GM19099 (cell line): Measurements from ENCODE around the gene POPDC2.

ENCODE experiments used
- POLR2A ChIP-seq: IDR thresholded peaks from 3 replicates; pipeline ENCODE4 v1.6.1; 2011; ENCODE audit warnings: low read depth; ENCODE audit not compliant: insufficient read length; ENCODE audit errors: extremely low read depth

POPDC2 gene

DNA sequence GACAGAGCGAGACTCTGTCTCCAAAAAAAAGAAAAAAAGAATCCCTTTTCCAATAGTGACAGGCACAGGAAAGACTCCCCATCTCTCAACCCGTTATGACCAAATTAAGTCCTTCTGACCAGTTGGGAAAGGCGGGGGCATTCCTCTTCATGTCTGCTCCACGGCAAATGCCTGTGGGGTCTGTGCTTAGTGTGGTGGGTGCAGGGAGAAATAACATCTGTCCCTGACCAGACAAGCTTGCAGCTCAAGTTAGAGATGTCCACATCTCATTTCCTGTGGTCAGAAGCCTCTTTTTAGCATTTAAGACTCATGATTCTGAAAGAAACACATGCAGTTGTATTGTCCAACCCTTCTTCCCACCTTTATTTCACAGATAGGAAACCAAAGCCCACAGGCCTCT lies 46.5 kb downstream of the POPDC2 start:
- TF ChIP-seq POLR2A, result no peak

DNA sequence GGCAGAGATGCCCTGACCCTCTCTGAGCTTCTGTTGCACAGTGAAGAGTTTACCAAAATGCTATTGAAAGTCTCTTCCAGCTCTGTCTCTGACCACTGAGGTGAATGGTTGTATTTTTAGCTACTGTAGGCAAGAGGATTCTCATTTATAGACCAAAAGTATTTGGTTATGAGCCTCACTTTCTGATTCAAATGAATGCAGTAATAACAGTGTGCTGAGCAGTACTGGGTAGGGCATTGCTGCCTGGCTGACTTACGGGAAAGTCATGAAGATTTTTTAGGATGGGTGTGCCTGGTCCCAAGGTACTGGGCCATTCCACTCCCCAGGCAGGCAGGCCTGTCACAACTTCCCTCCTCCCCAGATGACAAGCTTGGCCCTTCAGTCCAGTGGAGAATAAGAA lies 47.2 kb downstream of the POPDC2 start:
- TF ChIP-seq POLR2A, result no peak

DNA sequence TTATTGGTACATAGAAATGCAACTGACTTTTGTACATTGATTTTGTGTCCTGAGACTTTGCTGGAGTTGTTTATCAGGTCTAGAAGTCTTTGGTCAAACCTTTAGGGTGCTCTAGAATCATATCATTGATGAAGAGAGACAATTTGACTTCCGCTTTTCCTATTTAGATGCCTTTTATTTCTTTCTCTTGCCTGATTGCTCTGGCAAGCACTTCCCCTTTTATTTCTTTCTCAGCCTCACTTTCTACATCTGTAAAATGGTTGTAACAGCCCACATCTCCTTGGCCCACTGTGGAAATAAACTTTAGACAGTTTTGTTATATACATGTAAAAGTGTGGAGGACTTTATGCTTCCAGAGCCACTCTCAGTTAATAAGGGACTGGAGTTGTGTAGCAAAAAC lies 48.7 kb downstream of the POPDC2 start:
- no peak for TF ChIP-seq POLR2A

DNA sequence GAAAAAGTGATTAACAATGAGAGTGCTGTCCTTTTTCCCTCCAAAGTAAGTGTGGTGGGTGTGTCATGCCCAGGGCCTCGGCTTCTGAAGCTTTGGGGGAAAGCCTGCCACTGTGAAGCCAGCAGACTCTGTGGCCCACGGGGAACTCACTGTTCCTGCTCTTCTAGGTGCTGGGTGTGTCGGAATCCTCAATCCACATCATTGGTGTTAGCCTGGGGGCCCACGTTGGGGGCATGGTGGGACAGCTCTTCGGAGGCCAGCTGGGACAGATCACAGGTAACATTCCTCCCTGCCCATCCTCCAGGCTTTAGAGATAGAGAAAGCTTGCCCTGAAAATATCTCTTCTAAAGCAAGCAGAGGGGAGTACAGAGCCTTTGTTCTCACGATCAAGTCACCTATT lies 51.1 kb downstream of the POPDC2 start:
- TF ChIP-seq POLR2A, result no peak

DNA sequence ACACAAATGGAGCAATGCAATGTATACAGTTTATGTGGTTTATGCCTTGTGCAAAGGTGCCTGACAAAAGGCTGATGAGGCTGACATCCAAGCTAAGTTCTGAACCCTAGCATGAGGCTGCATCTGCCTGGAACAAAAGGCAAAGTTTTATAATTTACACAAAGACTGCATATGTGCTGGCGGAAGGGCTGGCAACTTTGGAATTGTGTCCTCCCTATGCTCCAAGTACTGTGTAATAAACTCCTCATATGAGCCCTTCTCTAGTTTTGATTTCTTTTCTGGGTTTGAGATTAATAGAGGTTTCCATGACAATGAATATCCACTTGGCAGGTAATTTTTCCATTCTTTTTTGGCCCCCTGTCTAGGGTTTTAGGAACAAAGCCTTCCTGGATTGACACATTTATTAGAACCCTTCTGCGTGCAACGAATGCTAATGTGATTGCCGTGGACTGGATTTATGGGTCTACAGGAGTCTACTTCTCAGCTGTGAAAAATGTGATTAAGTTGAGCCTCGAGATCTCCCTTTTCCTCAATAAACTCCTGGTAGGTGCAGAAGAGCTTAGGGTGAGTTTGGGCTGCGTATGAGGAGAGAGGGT lies 51.9 kb downstream of the POPDC2 start:
- no peak for TF ChIP-seq POLR2A

DNA sequence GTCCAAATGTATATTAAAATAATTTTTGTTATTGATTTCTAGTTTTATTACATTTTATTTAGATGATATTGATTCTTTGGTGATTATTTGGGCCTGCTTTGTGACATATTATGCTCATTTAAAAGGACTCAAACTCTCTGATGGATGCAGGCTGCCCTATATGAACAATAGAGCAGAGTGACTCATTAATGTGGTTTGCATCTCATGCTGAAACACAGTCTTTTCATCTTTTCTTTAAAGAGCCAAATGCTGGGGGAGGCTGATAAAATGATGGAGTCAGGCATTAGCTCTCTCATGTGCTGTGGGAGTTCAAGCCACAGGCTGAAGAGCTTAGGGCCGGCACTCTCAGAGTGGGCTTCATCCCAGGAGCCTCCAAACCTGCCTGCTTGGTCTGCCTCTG lies 55.5 kb downstream of the POPDC2 start:
- TF ChIP-seq POLR2A, result no peak

DNA sequence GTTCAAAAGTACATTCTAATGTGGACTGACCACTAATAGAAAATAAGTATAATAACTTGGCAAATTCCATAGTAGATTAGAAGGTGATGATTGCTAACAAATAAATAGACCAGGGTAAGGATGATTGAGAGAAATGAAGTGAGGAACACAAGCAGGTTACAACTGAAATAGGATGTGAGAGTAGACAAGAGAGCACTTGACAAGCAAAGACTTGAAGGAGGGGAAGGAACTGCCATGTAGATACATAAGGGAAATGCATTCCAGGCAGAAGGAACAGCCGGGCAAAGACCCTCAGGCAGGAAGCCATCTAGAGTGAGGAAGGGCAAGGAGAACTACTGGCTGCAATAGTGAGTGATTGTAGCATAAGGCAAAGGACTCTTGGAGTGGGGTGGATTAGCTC lies 57.7 kb downstream of the POPDC2 start:
- TF ChIP-seq POLR2A, result no peak

DNA sequence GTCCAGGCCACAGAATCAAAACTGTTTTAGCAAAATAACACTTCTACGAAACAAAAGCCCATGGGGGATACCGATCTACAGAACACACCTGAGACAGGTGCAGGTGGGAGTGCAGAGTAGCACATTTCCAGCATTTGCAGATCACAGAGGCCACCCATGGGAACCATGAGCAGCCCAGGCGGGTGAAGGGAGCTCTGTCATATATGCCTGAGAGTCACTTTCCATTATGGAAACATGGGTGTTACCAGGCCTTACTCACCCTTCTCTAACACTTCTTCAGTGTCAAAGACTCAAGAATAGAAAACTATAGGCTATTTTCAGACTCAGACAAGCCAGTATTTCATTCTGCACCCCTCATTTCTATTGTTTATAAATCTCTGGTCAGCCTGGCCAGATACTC lies 59.2 kb downstream of the POPDC2 start:
- TF ChIP-seq POLR2A, result no peak

DNA sequence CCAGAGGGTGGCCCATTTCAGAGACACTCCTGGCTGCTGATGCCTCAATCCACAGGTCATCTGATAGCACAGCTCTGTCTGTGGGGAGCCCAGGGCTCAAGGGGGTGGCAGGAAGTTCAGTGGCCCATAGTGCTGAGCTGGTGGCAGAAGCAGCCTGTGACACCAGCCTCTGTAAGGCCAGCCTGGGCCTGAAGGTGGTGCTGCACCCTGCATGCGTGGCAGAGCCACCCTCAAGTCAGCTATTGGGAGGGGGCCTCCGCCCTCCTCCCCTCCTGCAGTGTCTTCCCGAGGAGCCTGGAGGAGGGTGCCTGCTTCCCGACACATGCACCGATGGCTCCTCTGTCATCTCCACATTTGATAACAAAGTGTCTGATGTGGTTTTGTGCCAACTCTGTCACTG lies 59.7 kb downstream of the POPDC2 start:
- peak; percentile 58 for TF ChIP-seq POLR2A

DNA sequence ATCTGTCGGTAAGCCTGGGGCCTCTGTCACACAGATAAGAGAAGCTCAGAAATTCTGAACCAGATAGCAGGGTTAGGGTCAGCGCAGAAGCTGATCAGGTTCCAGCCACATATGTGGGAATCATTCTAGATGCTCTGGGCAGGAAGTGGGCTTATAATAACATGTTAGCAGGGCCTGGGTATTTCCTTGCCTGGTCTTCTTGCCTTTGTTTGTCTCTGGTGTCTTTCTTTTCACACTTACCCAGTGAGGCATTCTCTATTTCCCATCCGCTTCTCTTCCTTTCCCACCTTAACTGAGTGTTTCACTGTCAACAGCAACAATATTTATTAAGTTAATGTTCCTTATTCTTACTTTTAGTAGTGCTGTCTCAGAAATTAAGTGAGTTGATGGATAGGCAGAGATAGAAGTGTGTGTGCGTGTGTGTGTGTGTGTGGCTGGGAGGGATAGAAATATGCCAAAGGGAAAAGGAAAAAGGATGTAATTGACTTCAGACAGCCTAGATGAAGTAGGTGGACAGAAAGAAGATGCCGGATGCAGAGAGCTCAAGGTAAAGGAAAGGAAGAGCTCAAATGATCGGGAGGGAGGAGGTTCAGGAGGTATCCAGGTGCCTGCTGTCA lies 60.7 kb downstream of the POPDC2 start:
- no peak for TF ChIP-seq POLR2A

DNA sequence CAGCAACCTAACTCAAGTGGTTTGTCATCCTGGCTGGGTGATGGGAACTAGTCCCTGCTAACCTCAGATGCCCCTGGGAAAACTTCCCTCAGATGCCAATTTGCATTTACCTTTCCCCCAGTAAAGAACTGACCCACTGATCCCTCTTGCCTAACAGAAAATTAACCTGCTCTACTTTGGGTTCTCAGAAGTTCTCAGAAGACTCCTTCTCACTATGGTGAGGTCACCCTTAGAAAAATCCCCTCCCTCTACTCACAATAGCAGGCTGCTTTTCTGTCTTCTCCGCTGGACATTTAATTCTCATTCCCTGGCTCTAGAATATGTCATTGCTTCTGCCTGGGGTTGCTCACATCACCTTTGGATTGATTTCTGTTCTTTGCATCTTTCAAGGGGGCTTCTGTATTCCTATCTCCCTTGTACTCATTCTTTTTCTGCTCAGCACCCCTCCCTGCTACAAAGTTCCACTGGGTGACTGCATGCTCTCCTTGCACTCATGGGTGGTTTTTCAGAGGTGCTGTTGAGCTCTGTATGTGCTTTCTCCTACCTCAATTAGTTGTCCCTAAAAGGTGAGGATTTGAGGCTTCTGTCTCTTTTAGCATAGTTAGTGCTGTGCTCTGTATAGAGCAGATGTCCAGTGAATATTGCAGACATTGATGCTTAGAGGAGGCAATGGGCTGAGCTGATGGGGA lies 61.8 kb downstream of the POPDC2 start:
- TF ChIP-seq POLR2A, result peak; percentile 52

DNA sequence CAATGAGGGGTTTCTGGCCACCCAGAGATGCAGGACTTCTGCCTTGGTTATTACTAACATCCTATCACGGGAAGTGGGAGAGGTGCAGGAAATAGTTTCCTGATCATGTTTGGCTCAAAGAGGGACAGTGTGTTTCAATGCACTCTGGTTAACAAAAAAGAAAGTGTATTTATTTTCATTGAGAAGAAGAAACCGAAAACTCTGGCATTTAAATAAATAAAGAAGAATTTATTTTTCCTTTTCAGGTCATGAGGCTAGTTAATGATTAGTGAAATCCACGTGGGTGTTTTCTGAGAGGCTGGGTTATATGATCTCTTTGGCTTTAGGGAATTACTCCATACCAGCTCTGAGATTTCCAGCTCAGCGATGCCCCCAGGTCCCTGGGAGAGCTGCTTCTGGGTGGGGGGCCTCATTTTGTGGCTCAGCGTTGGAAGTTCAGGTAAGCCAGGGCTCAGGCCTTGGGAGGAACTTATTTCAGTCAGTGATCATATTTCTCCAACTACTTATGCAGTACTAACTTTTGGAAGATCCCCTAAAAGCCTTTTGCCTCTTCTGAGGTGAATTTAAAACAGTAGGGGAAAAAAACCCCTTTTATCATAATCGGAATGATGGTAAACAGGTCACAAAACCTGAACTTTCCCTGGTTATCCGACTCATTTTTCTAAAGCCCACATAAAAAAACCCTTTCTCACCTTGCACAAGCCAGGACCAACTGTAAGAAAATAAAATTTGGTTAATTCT lies 62.7 kb downstream of the POPDC2 start, which contains the start of gene PLA1A:
PLA1A (plus strand) TSS at position 338 of the 741 bp plus-strand sequence; CDS start at position 367, 29 bp downstream.
- TF ChIP-seq POLR2A, result peak; percentile 48

DNA sequence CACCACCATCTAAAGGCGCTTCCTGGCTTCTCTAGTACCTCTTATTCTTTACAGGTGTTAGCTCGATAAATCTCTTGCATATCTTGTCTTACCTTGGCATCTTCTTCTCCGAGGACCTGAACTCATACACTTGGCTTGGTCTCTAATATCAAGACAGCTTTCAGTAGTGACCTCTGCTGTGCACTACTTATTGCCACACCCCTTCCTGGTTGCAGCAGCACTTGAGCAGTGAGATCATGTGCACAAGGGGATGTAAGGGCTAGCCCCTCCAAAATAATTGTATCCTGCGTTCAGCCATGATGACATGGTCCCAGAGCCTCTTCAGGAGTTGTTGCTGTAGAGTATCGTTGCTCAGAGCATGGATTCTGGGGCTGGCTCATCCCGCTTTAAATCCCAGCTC lies 64.0 kb downstream of the POPDC2 start:
- no peak for TF ChIP-seq POLR2A

DNA sequence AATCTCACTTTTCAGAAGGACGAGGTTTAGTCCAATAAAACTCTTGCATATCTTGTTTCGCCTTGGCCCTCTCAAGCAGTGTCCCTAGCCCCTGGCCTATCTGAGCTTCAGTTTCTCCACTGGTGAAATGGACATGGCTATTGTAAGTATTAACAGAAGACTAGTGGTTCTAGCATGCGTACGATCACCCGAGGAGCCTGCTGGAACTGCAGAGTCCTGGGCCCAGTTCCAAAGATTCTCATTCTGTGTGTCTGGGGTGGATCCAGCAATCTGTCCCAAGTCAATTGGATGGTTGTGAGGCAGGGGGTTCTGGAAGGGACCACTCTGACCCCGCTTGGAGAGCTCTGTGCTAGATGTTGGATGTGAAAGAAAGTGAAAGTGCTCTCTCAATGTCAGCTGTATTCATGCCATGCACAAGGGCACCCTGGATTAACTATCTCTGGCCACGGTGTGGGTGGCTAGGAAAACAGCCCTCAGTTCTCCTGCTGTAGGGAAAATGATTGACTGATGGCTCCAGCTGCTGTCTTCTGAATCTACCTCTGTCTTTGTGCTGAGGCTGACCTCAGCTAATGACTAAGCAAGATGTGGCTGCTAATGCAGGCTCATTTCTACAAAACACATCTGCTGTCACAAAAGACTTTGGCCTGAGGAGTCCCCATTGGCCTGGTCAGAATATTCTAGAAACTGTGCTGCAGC lies 64.6 kb downstream of the POPDC2 start:
- no peak for TF ChIP-seq POLR2A

DNA sequence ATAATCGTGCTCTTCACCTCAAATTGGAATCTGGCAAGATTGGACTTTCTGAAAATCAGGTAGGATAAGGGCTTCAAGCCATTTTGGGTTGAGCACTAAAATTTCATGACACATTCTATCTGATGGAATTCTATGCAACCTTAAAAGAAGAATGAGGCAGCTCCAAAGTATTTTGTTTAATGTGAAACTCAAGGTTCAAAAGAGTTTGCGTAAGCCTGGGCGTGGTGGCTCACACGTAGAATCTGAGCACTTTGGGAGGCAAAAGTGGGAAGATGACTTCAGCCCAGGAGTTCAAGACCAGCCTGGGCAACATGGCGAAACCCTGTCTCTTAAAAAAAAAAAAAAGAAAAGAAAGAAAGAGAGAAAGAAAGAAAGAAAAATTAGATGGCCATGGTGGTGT lies 66.3 kb downstream of the POPDC2 start:
- no peak for TF ChIP-seq POLR2A
